Stimulated activated CD4-positive, alpha-beta T cell treated with anti-CD3 and anti-CD28 coated beads, Interleukin-4, amount 100 ng/mL, for 24 hours (primary cell): Measurements from ENCODE around the gene ZNF764.
A peak's percentile ranks its signal among the peaks of the same experiment; 100 is the strongest.
"Not testable (repeated sequence)": the region's sequence is repeated elsewhere in the genome, so short reads cannot be mapped to it uniquely, and the experiment has no call there.

Experiments
- DNase-seq: peaks from one replicate; pipeline ENCODE4 v3.0.0-alpha.2; 2020

Gene ZNF764

DNA sequence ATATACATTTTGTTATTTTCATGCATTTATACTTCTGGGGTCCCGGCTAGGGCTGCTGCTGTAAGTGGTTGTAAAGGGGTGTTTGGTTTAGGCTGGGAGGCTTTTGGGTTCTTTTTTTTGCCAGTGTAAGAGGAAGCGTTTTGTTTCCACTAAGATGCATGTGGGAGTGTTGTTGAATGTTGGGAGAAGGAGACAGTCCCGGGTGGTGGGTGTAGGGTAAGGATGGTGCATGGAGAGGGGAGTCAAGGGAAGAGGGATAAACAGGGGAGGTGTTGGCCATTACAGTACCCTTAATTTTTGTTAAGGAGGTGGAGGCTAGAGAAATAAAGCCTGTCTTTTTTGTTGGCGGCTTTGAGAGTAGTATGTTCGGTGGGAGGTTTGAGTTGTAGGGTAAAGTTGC is 15.1 kb downstream of the ZNF764 start:
- no peak for DNase-seq

DNA sequence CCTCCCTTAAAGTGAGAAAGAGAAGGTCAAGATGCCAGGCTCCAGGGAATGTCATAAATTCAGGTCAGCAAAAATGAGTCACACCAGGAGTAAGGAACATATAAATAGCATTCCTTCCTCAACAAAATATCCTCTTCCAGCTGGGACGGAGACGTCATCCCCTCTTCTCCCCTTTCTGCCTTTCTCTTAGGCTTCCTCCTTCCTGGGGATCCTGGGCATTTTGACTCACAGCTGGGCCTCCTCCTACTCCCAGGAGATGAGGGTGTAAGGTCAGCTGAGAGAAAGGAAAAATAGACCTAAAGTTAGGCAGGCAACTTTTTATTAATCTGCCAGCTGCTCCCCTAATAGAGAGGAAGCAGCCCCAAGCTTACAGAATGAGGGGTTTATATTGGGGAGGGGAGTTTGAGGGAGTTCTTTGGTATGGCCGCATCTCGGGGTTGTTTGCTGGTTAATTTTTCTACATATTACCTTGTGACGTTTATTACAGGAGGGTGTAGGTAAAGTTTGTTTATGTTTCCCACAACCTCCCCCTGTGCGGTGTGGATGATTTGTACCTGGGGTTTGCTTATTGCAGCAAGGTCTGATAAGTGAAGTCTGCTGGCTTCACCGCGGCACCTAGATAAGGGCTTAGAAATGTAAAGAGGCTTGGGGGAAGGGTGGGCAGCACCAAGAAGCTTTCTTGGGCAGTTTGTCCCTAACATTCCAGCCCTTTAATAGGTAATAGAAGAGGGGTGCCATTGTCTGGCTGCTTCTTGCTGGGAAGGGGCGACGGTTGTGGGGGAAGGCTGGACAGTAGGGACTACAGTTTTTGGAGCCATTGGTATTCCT is 16.5 kb downstream of the ZNF764 start:
- DNase-seq, result no peak

DNA sequence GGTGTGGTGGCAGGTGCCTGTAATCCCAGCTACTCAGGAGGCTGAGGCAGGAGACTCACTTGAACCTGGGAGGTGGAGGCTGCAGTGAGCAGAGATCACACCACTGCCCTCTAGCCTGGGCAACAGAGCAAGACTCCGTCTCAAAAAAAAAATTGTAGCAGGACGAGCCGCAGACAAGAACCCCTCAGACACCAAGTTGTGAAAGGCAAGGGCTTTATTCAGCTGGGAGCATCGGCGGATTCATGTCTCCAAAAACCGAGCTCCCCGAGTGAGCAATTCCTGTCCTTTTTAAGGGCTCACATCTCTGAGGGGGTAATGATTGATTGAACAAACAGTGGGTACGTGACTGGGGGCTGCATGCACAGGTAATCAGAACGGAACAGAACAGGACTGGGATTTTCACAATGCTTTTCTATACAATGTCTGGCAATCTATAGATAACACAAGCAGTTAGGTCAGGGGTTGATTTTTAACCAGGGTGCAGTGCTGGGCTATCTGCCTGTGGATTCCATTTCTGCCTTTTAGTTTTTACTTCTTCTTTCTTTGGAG is 17.2 kb downstream of the ZNF764 start:
- not testable (repeated sequence) for DNase-seq

DNA sequence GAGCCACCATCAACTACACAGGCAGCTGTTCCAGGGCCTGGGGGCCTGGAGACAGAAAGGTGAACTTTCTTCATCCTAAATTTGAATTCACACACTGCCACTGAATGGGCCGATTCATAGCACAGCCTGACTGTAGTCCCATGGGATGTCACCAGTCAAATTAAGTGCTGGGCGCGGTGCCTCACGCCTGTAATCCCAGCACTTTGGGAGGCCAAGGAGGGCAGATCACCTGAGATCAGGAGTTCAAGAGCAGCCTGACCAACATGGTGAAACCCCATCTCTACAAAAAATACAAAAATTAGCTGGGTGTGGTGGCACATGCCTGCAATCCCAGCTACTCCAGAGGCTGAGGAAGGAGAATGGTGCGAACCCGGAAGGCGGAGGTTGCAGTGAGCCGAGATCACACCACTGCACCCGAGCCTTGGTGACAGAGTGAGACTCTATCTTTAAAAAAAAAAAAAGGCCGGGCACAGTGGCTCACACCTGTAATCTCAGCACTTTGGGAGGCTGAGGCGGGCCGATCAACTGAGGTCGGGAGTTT is 18.1 kb downstream of the ZNF764 start:
- not testable (repeated sequence) for DNase-seq

DNA sequence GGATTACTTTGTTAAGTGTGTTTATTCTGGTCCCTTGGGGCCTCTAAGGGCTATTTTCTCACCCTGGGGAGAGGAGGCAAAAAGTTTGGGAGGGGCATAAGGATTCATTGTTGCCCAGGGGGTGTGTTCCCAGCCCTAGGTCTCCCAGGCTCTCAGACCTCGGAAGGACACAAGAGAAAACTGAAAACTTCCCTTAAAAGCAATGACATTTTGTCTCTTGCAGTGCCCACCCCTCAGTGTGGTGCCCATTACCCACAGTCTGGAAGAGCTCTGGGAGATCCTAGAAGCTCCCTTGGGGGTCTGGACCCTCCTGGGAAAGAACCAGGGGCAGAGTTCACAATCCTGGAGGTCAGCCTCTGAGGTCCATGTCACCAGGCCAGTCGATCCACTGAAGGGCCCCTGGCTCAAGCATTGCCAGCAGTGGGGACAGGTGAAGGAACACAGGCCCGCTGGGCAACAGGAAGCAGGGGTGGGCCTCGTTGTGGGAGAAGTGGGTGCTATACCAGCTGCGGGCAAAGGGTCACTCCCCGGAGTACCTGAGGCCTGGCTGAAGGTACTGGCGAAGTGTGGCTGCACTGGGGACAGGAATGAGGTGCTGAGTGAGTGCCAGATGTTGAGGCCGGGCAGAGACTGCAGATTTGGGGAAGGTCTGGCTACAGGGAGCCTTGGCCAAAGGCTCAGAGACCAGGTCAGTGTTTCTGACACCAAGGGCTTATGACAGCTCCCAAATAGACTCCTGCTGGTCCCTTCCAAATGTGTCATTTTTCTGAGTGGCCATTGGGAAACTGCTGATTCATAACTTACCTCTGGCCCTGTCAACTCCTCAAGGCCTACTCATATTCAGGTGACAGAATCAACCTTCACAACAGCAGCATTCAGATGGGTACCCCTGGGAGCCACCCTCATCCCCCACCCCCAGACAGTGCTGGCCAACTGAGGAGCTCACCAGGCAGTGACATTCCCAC is 18.9 kb downstream of the ZNF764 start:
- no peak for DNase-seq

DNA sequence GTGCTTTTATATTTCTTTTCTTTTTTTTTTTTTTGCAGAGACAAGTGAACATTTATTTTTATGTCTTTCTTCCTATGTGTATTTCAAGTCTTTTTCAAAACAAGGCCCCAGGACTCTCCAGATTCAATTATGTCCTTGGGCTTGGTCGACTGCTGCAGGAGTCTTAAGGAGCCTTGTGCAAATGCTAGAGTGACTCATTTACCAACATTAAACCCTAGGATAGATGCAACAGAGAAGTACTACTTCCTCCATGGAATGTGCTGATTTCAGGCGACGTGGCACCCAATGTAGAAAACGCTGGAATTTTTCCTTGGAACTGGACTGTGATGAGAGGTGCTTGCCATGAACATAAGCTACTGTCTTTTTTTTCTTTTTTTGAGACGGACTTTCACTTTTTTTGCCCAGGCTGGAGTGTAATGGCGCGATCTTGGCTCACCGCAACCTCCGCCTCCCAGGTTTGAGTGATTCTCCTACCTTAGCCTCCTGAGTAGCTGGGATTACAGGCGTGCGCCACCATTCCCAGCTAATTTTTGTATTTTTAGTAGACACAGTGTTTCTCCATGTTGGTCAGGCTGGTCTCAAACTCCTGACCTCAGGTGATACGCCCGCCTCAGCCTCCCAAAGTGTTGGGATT is 21.7 kb downstream of the ZNF764 start:
- DNase-seq, result not testable (repeated sequence)

DNA sequence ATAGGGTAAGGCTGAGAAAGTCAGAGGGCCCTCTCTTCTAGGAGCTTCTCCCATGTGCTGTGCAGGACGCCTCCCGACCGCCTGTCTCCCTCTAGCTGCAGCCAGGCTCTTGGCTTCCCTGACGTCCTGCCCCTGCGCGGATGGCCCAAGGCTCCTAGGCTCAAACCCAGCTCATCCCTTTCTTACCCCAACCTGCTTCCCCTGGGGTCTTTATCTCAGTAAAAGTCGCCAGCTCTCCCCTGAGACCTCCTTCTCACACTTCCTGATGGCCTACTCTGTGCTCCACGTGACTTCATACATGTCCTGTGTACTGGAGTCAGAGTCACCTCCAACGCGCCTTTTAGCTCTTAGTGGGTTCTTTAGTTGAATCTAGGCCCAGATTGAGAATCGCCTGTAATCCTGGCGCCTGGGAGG is 22.4 kb downstream of the ZNF764 start:
- peak; percentile 74 for DNase-seq

DNA sequence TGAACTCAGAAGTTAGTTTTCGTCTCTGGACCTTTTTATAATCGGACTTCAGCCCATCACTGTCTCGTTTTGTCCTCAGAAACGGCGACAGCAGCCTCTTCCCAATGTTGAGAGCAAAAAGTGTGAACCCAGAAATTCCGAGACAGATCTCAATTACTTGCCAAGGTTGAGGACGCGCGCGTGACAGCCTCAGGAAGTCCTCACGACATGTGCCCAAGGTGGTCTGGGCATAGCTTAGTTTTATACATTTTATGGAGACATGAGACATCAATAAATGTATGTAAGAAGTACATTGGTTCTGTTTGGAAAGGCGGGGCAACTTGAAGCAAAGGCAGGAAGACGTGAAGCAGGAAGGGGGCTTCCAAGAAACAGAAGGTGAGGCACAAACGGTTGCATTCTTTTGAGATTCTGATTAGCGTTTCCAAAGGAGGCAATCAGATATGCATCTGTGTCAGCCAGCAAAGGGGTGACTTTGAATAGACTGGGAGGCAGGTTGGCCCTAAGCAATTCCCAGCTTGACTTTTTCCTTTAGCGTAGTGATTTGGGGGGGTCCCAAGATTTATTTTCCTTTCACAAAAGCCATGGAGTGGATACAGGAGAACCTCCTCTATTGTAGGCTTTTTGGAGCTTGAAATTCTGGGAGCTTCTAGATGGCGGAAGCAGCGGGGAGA is 22.9 kb downstream of the ZNF764 start:
- DNase-seq, result no peak

DNA sequence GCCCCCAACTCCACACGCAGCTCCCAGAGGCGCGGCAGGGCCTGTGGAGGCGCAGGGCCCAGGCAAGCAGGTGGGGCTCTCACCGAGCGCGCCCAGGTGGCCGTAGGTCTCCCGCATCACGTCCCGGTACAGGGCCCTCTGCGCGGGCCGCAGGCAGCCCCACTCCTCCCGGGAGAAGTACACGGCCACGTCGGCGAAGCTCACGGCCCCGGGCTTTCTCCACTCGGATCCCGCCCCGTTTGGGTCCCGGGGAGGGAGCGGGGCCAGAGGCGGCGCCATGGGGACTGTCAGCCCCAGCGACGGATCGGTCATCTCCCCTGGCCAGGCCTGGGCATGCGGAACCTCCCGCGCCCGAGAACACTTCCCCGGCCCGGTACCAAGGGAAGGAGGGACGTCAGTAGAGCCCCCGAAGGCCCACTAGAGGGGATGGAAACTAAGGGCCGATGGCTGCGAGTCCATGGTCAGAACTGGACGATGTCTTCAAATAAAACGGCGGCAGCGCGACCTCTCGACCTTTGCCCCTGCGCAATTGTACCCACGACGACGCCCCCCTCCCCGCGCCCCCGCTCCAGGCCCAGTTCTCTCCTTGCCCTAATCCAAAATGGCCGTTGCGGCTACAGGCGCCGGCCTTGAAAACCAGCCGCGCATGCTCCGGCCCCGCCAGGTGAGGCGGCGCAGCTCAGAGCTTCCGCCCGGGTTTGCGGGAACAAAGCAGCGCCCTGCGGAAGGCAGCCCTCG is 23.6 kb downstream of the ZNF764 start, which contains the start of gene ZNF747:
ZNF747 (minus strand) TSS at position 491 of the 738 bp plus-strand sequence; CDS start at position 312, 179 bp downstream.
- DNase-seq, result peak; percentile 92

DNA sequence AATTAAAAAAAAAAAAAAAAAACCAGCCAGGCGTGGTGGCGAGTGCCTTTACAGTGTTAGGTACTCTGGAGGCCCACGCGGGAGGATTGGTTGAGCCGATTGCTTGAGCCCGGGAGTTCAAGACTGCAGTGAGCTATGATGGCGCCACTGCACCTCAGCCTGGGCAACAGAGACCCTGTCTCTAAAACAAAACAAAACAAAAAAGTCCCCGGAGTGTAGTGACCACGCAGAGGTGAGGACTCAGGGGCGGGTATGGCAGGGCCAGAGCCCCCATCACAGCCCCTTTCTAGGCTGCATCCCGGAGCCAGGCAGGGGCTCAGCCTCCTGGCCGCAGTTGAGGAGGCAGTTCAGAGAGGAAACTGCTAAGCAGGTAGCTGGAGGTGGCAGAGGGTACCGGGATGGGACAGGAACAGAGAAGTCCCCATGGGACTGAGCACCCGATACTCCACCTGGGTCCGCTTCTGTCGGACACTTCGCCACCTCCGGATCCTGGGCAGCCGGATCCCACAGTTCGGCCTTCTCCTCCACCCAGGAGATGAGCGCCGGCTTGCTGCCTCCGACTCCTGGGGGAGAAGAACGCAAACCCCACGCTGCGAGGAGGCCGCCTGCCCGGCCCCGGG is 24.3 kb downstream of the ZNF764 start:
- DNase-seq, result peak; percentile 28

DNA sequence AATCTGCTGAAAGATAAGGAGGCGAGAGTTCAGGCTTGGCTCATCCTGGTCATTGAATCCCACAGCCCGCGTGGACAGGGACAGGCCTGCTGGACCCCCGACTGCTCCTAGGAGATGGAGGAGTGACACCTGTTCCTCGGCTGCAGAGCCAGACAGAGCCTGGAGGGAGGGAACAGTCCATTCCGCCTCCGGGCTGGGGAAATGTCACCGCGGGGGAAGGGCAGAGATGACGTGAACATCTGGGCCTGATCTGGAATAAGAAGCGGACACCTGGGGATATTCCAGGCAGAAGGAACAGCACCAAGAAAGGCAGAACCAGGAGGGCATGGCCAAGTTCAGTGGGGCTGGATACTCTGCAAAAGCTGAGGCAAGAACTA is 25.0 kb downstream of the ZNF764 start:
- DNase-seq, result no peak

DNA sequence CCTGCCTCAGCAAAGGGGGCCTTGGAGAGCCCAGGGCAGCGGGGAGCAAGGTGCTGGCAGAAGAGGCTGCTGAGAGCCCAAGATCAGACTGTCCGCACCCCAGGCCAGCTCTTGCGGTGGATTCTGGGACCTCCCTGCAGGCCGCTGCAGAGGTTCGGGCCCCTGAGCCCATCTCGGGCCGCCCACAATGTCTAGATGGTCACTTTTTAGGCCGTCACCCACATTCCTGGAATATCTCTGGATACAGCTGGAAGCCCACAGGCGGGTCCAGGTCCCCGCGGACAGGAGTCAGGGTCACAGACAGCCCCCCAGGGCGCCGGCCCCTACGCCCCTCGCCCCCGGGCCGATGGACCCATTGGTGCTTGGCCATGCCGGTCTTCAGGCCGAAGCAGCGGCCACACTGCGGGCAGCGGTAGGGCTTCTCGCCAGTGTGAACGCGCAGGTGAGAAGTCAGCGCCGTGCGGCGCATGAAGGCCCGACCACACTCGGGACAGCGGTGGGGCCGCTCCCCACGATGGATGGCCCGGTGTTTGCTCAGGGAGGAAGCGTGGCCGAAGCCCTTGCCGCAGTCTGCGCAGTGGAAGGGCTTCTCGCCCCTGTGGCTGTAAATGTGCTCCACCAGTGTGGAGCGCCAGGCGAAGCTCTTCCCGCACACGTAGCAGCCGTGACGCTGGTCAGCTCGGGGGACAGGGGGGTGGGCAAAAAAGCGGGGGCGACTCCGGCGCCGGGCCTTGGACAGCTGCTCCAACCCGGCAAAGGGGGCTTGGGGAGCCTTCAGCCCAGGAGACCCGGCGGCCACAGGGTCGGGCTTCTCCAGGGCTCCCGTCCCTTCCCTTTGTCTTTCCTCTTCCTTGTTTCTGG is 25.7 kb downstream of the ZNF764 start:
- no peak for DNase-seq

DNA sequence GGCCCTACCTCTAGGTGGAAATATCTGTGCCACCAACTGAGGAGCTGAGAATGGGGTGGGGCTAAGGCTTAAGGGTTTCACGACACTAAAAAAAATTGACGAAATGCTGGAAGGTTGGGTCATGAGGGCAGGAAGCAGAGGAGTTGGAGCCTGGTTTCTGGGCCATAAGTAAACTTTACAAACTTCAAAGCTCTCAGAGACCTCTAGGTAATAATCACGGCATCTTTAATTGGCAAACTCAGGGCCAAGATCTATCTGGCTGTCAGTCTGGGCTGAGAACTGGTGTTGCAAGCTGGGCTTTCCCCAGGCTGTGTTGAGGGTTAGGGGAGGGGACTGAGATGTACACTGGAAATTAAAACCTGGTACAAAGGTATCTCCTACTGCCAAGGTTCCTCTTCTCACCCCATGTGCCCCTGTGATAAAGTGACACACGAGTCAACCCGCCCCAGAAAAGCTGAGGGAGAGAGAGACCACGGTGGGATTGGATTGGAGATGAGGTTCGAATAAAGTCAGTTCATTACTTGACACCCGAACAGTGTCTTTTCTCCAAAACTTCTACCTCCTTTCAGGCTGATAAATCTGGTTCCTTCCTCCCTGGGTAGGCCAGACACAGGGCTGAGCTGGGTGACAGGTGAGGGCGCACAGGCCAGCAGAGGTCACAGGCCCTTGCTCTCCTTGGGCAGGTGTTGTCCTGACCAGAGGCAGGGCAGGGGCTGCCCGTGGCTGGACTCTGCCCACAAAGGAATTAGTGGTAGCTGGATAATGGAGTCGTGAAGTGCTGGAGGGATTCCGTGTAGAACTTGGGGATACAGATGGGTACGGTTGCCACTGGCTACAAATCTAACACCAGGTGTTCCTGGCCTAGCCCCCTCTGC is 27.8 kb downstream of the ZNF764 start:
- no peak for DNase-seq

DNA sequence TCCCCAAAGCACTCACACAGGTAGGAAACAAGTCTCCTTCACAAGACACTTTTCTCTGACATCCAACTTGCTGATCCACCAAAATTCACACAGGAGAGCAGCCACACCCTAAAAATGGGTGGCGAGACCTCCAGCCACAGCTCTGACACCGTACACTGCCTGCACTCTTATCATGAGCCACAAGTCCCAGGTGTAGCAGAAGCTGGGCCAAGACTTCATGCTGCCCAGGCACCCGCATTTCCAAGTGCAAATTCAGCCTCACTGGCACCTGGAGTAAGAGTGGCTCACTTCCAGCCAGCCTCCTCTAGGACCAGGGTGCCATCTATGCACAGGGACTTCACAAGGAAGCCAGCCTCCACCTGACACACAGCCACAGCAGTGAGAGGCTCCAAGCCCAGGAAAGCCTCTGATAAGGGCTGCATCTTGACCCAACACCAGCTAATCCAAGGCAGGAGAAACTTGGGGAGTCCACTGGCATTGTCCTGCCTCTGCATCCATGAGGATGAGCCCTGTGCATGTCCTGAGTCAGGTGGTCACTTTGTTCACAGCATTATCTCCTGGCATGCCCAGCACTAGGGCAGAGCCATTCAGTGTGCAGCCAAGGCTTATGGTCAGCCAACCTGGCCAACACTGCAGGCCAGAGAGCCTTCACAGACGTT is 29.2 kb downstream of the ZNF764 start:
- DNase-seq, result no peak

DNA sequence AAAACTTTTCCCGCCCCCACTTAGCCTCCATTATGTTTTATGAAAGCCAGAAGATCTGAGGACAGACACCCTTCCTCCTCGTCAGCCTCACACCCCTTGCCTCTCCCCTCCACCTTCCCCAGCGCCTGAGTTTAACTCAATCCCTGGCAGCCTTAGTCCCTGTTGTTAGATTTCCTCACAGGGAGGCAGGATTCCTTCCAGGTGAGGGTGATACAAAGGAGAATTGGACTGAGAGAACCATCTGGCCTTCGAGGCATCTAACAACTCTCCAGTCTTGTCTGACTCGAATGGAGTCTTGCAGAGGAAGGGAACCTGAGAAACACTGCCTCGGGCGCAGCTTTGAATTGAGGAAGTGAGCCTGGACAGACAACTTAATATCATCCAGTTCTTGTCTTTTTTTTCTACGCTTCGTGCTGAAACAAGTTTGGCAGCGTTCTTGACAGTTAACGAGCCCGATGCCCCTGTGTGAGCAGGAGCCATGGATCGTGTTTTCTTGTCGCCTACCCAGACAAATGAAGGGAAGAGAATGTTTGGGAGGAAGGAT is 30.5 kb downstream of the ZNF764 start:
- DNase-seq, result no peak

DNA sequence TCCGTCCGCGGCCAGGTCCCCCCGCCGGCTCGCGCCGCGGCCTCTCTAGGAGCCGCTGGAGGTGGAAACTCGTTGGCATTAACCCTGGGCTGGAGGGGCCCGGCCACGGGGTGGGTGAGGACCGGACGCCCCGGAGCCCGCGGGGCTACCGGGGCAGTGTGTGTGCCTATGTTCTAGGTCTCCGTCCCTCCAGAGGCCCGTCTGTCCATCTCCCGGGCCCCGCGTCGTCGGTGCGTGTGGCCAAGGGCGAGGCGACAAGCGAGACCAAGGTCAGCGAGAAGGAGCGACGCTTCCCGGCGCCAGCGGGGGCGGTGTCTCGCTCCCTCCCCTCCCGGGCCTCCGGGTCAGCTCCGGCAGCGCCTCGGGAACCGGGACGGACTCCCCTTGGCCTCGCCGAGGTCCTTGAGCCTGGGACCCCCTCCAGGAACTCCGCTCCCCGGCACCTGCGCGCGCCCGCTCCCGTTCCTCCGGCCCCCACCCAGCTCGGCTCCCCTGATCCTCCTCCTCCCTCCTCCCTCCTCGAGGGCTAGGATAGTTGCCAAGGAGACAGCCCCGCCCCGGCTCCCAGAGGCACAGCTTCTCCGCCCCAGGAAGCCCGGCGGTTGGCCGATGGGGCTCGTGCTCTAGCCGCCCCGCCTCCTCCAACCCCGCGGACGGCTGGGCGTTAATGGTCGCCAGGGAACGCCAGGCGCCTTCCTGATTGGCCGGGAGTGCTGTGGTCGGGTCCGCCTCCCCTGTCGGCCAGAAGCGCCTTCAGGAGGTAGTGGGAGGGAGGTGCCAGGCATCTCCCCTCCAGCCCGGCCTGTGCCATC is 31.1 kb downstream of the ZNF764 start:
- peak; percentile 94 for DNase-seq
